Astrocyte of the spinal cord (primary cell): ENCODE measurements around the gene USP13.

Experiments used
- DNase-seq: peaks from one replicate; pipeline ENCODE4 v3.0.0; 2011; ENCODE audit warnings: low read depth, low spot score
- H3K4me3 ChIP-seq: 2 replicates; pipeline ENCODE4 v1.5.1; 2011; ENCODE audit warnings: low read depth, mild to moderate bottlenecking, low read length, moderate library complexity
- CTCF ChIP-seq: IDR thresholded peaks from 2 replicates; pipeline ENCODE4 v1.5.1; 2012; ENCODE audit warnings: low read depth, mild to moderate bottlenecking, low read length, inconsistent platforms
- in situ Hi-C: cut with HindIII; loops from 2 replicates; pipeline ENCODE4 v1.10.0; 2017; ENCODE audit warnings: low sequenced_read_pairs

Gene USP13

GRCh38 chr3:179658606-179659005 is 5.8 kb downstream of the USP13 start:
- TF ChIP-seq CTCF: no peak
- in situ Hi-C loops: no loop called here
- no peak for DNase-seq
- H3K4me3 ChIP-seq: no peak overlapping the region

- DNase-seq: no peak
- no peak for TF ChIP-seq CTCF
- no peak overlapping the region for H3K4me3 ChIP-seq
- in situ Hi-C loops: no loop called here
Observed at GRCh38 chr3:179660872-179661271, 8.0 kb downstream of the USP13 start.

GRCh38 chr3:179661777-179662176 is 8.9 kb downstream of the USP13 start:
- no peak for DNase-seq

GRCh38 chr3:179663093-179663492 is 10.3 kb downstream of the USP13 start:
- no peak overlapping the region for H3K4me3 ChIP-seq
- no peak for TF ChIP-seq CTCF
- in situ Hi-C loops: no loop called here
- DNase-seq: no peak

More at GRCh38 chr3:179661777-179662176, 8.9 kb downstream of the USP13 start:
- no peak overlapping the region for H3K4me3 ChIP-seq
- no peak for TF ChIP-seq CTCF
- in situ Hi-C loops: no loop called here

- H3K4me3 ChIP-seq: no peak overlapping the region
- no peak for TF ChIP-seq CTCF
- no peak for DNase-seq
- in situ Hi-C loops: no loop called here
Observed at GRCh38 chr3:179666030-179666429, 13.2 kb downstream of the USP13 start.

GRCh38 chr3:179666436-179667035 is 13.7 kb downstream of the USP13 start:
- DNase-seq: peak; percentile 36
- TF ChIP-seq CTCF: peak; percentile 17

GRCh38 chr3:179668429-179668828 is 15.6 kb downstream of the USP13 start:
- no peak for DNase-seq
- in situ Hi-C loops: no loop called here
- no peak for TF ChIP-seq CTCF
- no peak overlapping the region for H3K4me3 ChIP-seq

More at GRCh38 chr3:179666436-179667035, 13.7 kb downstream of the USP13 start:
- in situ Hi-C loops: no loop called here
- no peak overlapping the region for H3K4me3 ChIP-seq
